ENCODE results near the gene ATCAY.

Gene ATCAY

GRCh38 chr19:3908266-3909054 lies 28.0 kb downstream of the ATCAY start:
- no peak for DNase-seq
- Histone ChIP-seq H3K9ac (ENCODE audit: low read depth, low read length) (no peak overlapping the region), H4K20me1 (ENCODE audit: insufficient read depth, low read length) (no peaks in the 10 kb centered on the region), H3K36me3 (ENCODE audit: insufficient read depth, low read length) (no peaks in the 10 kb centered on the region), H3K27me3 (ENCODE audit: insufficient read depth, low read length, poor library complexity) (no peaks in the 10 kb centered on the region), H3K4me2 (ENCODE audit: insufficient read depth, low read length) (no peak overlapping the region), H3K27ac (ENCODE audit: low read length) (no peak overlapping the region), H3K4me3 (ENCODE audit: low read depth in 1 of 2, low read length in 2 of 2) (no peak overlapping the region), H3K9me3 (ENCODE audit: insufficient read depth, low read length, severe bottlenecking) (peaks cover 2% of the 10 kb centered on the region), H3K4me1 (ENCODE audit: insufficient read depth, low read length) (no peaks in the 10 kb centered on the region), H2AFZ (ENCODE audit: low read depth, low read length) (no peak overlapping the region), H3K79me2 (ENCODE audit: insufficient read depth, low read length) (no peaks in the 10 kb centered on the region)
- no peak for TF ChIP-seq EZH2 (IDR thresholded peaks at IDR 0.05; ENCODE audit: borderline replicate concordance, low read depth, low read length, severe bottlenecking)
- no peak for TF ChIP-seq CTCF (IDR thresholded peaks at IDR 0.05; ENCODE audit: borderline replicate concordance, extremely low read depth, low read length, poor library complexity, severe bottlenecking)
- no peak for ATAC-seq (ENCODE audit: insufficient read depth, low read depth)

GRCh38 chr19:3910105-3910504 lies 29.6 kb downstream of the ATCAY start:
- Histone ChIP-seq H2AFZ (ENCODE audit: low read depth, low read length) (no peak overlapping the region), H3K9ac (ENCODE audit: low read depth, low read length) (no peak overlapping the region), H4K20me1 (ENCODE audit: insufficient read depth, low read length) (no peaks in the 10 kb centered on the region), H3K4me1 (ENCODE audit: insufficient read depth, low read length) (no peaks in the 10 kb centered on the region), H3K36me3 (ENCODE audit: insufficient read depth, low read length) (no peaks in the 10 kb centered on the region), H3K9me3 (ENCODE audit: insufficient read depth, low read length, severe bottlenecking) (peaks cover 2% of the 10 kb centered on the region), H3K79me2 (ENCODE audit: insufficient read depth, low read length) (no peaks in the 10 kb centered on the region), H3K4me2 (ENCODE audit: insufficient read depth, low read length) (no peak overlapping the region), H3K27me3 (ENCODE audit: insufficient read depth, low read length, poor library complexity) (no peaks in the 10 kb centered on the region), H3K27ac (ENCODE audit: low read length) (no peak overlapping the region), H3K4me3 (ENCODE audit: low read depth in 1 of 2, low read length in 2 of 2) (no peak overlapping the region)
- TF ChIP-seq EZH2 (IDR thresholded peaks at IDR 0.05; ENCODE audit: borderline replicate concordance, low read depth, low read length, severe bottlenecking) (no peak), CTCF (IDR thresholded peaks at IDR 0.05; ENCODE audit: borderline replicate concordance, extremely low read depth, low read length, poor library complexity, severe bottlenecking) (no peak)
- ATAC-seq (ENCODE audit: insufficient read depth, low read depth) = no peak
- DNase-seq = no peak

GRCh38 chr19:3914199-3914598 lies 33.7 kb downstream of the ATCAY start:
- ATAC-seq (ENCODE audit: insufficient read depth, low read depth) (no peak), DNase-seq (no peak)
- Histone ChIP-seq H3K4me3 (ENCODE audit: low read depth in 1 of 2, low read length in 2 of 2) (no peak overlapping the region), H4K20me1 (ENCODE audit: insufficient read depth, low read length) (no peaks in the 10 kb centered on the region), H3K9ac (ENCODE audit: low read depth, low read length) (no peak overlapping the region), H3K27ac (ENCODE audit: low read length) (no peak overlapping the region), H3K9me3 (ENCODE audit: insufficient read depth, low read length, severe bottlenecking) (peaks cover 2% of the 10 kb centered on the region), H3K36me3 (ENCODE audit: insufficient read depth, low read length) (no peaks in the 10 kb centered on the region), H3K27me3 (ENCODE audit: insufficient read depth, low read length, poor library complexity) (no peaks in the 10 kb centered on the region), H2AFZ (ENCODE audit: low read depth, low read length) (no peak overlapping the region), H3K79me2 (ENCODE audit: insufficient read depth, low read length) (no peaks in the 10 kb centered on the region), H3K4me1 (ENCODE audit: insufficient read depth, low read length) (no peaks in the 10 kb centered on the region), H3K4me2 (ENCODE audit: insufficient read depth, low read length) (no peak overlapping the region)
- TF ChIP-seq CTCF (IDR thresholded peaks at IDR 0.05; ENCODE audit: borderline replicate concordance, extremely low read depth, low read length, poor library complexity, severe bottlenecking) (no peak), EZH2 (IDR thresholded peaks at IDR 0.05; ENCODE audit: borderline replicate concordance, low read depth, low read length, severe bottlenecking) (no peak)
